HepG2 (cell line): Measurements from ENCODE around the gene TMEM176A. TPM values are rescaled to one million over a fixed set of nuclear protein-coding genes. Genes with fewer than 3 reads are reported as not detected.

Experiments used
- ATF7 ChIP-seq, 2 experiments: fragments of 450-650 bp in 1 of 2; sonication (generic) in 1 of 2; formaldehyde crosslinking in 1 of 2; IDR thresholded peaks; 2 replicates each; pipeline versions ENCODE4 v1.4.0 to v1.6.1; 2016 to 2020; ENCODE audit warnings: antibody characterized with exemption in 1 of 2, mild to moderate bottlenecking in 1 of 2, missing genetic modification reagents in 1 of 2
- BORCS8-MEF2B ChIP-seq: sonication (generic); formaldehyde crosslinking; IDR thresholded peaks from 2 replicates; pipeline ENCODE4 v1.8.0; 2022; ENCODE audit warnings: mild to moderate bottlenecking, missing genetic modification reagents
- FOXC1 ChIP-seq: sonication (generic); formaldehyde crosslinking; IDR thresholded peaks from 2 replicates; pipeline ENCODE4 v1.8.0; 2022; ENCODE audit warnings: mild to moderate bottlenecking, missing genetic modification reagents, borderline replicate concordance
- HNRNPH1 ChIP-seq: fragments of 200-400 bp; formaldehyde crosslinking; optimal IDR thresholded peaks from 2 replicates; pipeline ENCODE3; 2017; ENCODE audit warnings: mild to moderate bottlenecking, low read depth, low read length
- MEIS2 ChIP-seq: sonication (generic); formaldehyde crosslinking; IDR thresholded peaks from 2 replicates; pipeline ENCODE4 v1.9.0; 2021; ENCODE audit warnings: mild to moderate bottlenecking, missing genetic modification reagents
- ONECUT2 ChIP-seq: sonication (generic); formaldehyde crosslinking; IDR thresholded peaks from 2 replicates; pipeline ENCODE4 v1.4.0; 2020; ENCODE audit warnings: missing genetic modification reagents
- RARG ChIP-seq: sonication (generic); formaldehyde crosslinking; IDR thresholded peaks from 2 replicates; pipeline ENCODE4 v1.4.0; 2020; ENCODE audit warnings: low read depth, mild to moderate bottlenecking, missing genetic modification reagents
- SNAPC2 ChIP-seq: sonication (generic); formaldehyde crosslinking; IDR thresholded peaks from 2 replicates; pipeline ENCODE4 v1.8.1; 2022; ENCODE audit warnings: mild to moderate bottlenecking, missing genetic modification reagents
- TBP ChIP-seq: sonication (generic); formaldehyde crosslinking; IDR thresholded peaks from 2 replicates; pipeline ENCODE4 v1.5.0; 2020; ENCODE audit warnings: missing genetic modification reagents
- ZBTB42 ChIP-seq: sonication (generic); formaldehyde crosslinking; IDR thresholded peaks from 2 replicates; pipeline ENCODE4 v1.5.0; 2020; ENCODE audit warnings: mild to moderate bottlenecking, missing genetic modification reagents
- ZFP62 ChIP-seq: sonication (generic); formaldehyde crosslinking; IDR thresholded peaks from 2 replicates; pipeline ENCODE4 v1.4.0; 2020; ENCODE audit warnings: missing genetic modification reagents
- ZNF143 ChIP-seq: sonication (generic); formaldehyde crosslinking; IDR thresholded peaks from 2 replicates; pipeline ENCODE4 v1.4.0; 2020; ENCODE audit warnings: missing genetic modification reagents
- ZNF256 ChIP-seq: sonication (generic); formaldehyde crosslinking; conservative IDR thresholded peaks from 2 replicates; pipeline ENCODE4 v1.4.0; 2020; ENCODE audit warnings: missing genetic modification reagents
- ZNF260 ChIP-seq: sonication (generic); formaldehyde crosslinking; IDR thresholded peaks from 2 replicates; pipeline ENCODE4 v1.4.0; 2020; ENCODE audit warnings: missing genetic modification reagents, low read depth, mild to moderate bottlenecking, borderline replicate concordance
- ZNF337 ChIP-seq: sonication (generic); formaldehyde crosslinking; IDR thresholded peaks from 2 replicates; pipeline ENCODE4 v1.5.1; 2020; ENCODE audit warnings: missing genetic modification reagents, low read depth, mild to moderate bottlenecking, borderline replicate concordance
- ZNF34 ChIP-seq: sonication (generic); formaldehyde crosslinking; IDR thresholded peaks from 2 replicates; pipeline ENCODE4 v1.4.0; 2020; ENCODE audit warnings: mild to moderate bottlenecking, missing genetic modification reagents, borderline replicate concordance
- ZNF644 ChIP-seq: IDR thresholded peaks from 2 replicates; pipeline ENCODE4 v1.6.1; 2016; ENCODE audit warnings: low read depth
- ZNF747 ChIP-seq: sonication (generic); formaldehyde crosslinking; IDR thresholded peaks from 2 replicates; pipeline ENCODE4 v1.8.1; 2023; ENCODE audit warnings: missing genetic modification reagents, mild to moderate bottlenecking, borderline replicate concordance
- ZZZ3 ChIP-seq: sonication (generic); formaldehyde crosslinking; IDR thresholded peaks from 2 replicates; pipeline ENCODE4 v1.4.0; 2020; ENCODE audit warnings: missing genetic modification reagents, mild to moderate bottlenecking, borderline replicate concordance
- polyA plus RNA-seq, 8 experiments: library from polyadenylated mRNA; depleted of rRNA in 3 of 8; stranded (reverse) in 7 of 8; unstranded in 1 of 8; fragments of >200 nt; fragmentation: Illumina TruSeq in 4 of 8; extraction: Trizol in 4 of 8; gene quantifications; 2 replicates each; pipeline versions ENCODE4 v1.2.1 to v1.2.3, GENCODE V29; 2011 to 2016; ENCODE audit warnings: low read depth in 4 of 8, missing spikeins in 1 of 8, mixed read lengths in 1 of 8; ENCODE audit not compliant: insufficient read depth in 1 of 8
- total RNA-seq, 5 experiments: library from RNA; depleted of rRNA; stranded (reverse); fragments of >200 nt; fragmentation: Illumina TruSeq; extraction: Trizol; gene quantifications; 2 replicates each; pipeline ENCODE4 v1.2.3, GENCODE V29; 2016; ENCODE audit warnings: low read depth in 1 of 5
- TF ChIP-seq, protein P1 (sequence below): sonication (generic); formaldehyde crosslinking; IDR thresholded peaks from 2 replicates; pipeline ENCODE4 v1.4.0; 2020; ENCODE audit warnings: missing genetic modification reagents, borderline replicate concordance
- TF ChIP-seq, protein P2 (sequence below): sonication (generic); formaldehyde crosslinking; IDR thresholded peaks from 2 replicates; pipeline ENCODE4 v1.8.0; 2022; ENCODE audit warnings: mild to moderate bottlenecking, missing genetic modification reagents, moderate library complexity
- TF ChIP-seq, protein P3 (sequence below): IDR thresholded peaks from 2 replicates; pipeline ENCODE4 v1.6.1; 2016; ENCODE audit warnings: mild to moderate bottlenecking
- TF ChIP-seq, protein P4 (sequence below): sonication (generic); formaldehyde crosslinking; IDR thresholded peaks from 2 replicates; pipeline ENCODE4 v1.8.1; 2023; ENCODE audit warnings: mild to moderate bottlenecking, missing genetic modification reagents

The TMEM176A gene
- total and polyA plus RNA-seq, 2 of the 13 experiments (the other 11 are each of a cell fraction or from before 2014, with no cell fraction given) = not detected

DNA sequence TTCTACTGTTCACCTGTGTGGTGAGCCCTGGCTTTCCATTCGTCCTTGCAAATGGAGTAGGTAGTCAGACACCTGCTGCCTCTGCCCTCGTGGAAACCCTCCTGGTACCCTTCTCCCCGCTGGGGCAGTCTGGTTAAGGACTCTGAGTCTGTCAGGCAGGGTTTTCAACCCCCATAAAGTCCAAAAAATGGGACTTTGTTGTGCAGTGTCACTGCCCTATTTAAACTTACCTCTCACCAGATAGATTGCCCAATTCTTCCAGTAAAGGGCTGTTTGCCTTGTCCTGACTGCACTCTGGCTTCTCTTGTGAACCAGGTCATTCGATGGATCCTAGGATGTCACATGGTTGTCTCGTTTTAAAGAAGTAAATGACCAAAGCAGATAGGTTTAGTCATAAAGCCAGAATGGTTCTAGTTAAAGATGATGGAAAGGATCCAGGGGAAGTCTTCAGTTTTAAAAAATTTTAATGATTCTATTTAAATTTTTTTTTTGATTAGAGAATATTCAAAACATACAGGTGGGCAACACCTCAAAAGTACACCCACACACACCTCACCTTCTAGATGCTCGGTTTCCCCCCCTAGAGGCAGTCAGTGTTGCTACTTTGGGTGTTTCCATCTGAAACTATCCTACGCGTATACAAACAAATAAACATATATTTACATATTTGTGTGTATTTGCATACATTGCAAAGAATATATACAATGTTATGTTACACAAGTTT, 22.4 kb upstream of the TMEM176A start (continued):
- TF ChIP-seq, protein P1, sequence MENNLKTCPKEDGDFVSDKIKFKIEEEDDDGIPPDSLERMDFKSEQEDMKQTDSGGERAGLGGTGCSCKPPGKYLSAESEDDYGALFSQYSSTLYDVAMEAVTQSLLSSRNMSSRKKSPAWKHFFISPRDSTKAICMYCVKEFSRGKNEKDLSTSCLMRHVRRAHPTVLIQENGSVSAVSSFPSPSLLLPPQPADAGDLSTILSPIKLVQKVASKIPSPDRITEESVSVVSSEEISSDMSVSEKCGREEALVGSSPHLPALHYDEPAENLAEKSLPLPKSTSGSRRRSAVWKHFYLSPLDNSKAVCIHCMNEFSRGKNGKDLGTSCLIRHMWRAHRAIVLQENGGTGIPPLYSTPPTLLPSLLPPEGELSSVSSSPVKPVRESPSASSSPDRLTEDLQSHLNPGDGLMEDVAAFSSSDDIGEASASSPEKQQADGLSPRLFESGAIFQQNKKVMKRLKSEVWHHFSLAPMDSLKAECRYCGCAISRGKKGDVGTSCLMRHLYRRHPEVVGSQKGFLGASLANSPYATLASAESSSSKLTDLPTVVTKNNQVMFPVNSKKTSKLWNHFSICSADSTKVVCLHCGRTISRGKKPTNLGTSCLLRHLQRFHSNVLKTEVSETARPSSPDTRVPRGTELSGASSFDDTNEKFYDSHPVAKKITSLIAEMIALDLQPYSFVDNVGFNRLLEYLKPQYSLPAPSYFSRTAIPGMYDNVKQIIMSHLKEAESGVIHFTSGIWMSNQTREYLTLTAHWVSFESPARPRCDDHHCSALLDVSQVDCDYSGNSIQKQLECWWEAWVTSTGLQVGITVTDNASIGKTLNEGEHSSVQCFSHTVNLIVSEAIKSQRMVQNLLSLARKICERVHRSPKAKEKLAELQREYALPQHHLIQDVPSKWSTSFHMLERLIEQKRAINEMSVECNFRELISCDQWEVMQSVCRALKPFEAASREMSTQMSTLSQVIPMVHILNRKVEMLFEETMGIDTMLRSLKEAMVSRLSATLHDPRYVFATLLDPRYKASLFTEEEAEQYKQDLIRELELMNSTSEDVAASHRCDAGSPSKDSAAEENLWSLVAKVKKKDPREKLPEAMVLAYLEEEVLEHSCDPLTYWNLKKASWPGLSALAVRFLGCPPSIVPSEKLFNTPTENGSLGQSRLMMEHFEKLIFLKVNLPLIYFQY (CRISPR knock-in tag) = no peak
- TF ChIP-seq HNRNPH1 (no peak), ONECUT2 (CRISPR knock-in tag) (no peak), ZNF260 (CRISPR knock-in tag) (no peak), ZBTB42 (CRISPR knock-in tag) (no peak), RARG (no peak), ATF7 (IDR thresholded peaks at IDR 0.05) (no peak), ATF7 (CRISPR knock-in tag; IDR thresholded peaks at IDR 0.05) (no peak), ZZZ3 (no peak), BORCS8-MEF2B (CRISPR knock-in tag) (no peak), MEIS2 (CRISPR knock-in tag) (no peak), ZFP62 (CRISPR knock-in tag) (no peak), SNAPC2 (CRISPR knock-in tag) (no peak), ZNF747 (no peak), ZNF337 (CRISPR knock-in tag) (no peak), TBP (no peak), ZNF143 (CRISPR knock-in tag) (no peak), FOXC1 (CRISPR knock-in tag) (no peak), ZNF644 (peak; percentile 43; the same call in 1 of the 2 replicates), ZNF256 (CRISPR knock-in tag) (no peak), ZNF34 (CRISPR knock-in tag) (no peak)
- TF ChIP-seq, protein P2, sequence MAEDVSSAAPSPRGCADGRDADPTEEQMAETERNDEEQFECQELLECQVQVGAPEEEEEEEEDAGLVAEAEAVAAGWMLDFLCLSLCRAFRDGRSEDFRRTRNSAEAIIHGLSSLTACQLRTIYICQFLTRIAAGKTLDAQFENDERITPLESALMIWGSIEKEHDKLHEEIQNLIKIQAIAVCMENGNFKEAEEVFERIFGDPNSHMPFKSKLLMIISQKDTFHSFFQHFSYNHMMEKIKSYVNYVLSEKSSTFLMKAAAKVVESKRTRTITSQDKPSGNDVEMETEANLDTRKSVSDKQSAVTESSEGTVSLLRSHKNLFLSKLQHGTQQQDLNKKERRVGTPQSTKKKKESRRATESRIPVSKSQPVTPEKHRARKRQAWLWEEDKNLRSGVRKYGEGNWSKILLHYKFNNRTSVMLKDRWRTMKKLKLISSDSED (CRISPR knock-in tag) = no peak
- TF ChIP-seq, protein P3, sequence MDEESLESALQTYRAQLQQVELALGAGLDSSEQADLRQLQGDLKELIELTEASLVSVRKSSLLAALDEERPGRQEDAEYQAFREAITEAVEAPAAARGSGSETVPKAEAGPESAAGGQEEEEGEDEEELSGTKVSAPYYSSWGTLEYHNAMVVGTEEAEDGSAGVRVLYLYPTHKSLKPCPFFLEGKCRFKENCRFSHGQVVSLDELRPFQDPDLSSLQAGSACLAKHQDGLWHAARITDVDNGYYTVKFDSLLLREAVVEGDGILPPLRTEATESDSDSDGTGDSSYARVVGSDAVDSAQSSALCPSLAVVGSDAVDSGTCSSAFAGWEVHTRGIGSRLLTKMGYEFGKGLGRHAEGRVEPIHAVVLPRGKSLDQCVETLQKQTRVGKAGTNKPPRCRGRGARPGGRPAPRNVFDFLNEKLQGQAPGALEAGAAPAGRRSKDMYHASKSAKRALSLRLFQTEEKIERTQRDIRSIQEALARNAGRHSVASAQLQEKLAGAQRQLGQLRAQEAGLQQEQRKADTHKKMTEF (CRISPR knock-in tag) = no peak
- TF ChIP-seq, protein P4, sequence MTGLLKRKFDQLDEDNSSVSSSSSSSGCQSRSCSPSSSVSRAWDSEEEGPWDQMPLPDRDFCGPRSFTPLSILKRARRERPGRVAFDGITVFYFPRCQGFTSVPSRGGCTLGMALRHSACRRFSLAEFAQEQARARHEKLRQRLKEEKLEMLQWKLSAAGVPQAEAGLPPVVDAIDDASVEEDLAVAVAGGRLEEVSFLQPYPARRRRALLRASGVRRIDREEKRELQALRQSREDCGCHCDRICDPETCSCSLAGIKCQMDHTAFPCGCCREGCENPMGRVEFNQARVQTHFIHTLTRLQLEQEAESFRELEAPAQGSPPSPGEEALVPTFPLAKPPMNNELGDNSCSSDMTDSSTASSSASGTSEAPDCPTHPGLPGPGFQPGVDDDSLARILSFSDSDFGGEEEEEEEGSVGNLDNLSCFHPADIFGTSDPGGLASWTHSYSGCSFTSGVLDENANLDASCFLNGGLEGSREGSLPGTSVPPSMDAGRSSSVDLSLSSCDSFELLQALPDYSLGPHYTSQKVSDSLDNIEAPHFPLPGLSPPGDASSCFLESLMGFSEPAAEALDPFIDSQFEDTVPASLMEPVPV (CRISPR knock-in tag) = no peak
